EH (cell line): ENCODE results near the gene MYADML2.

Experiments used
- DNase-seq: peaks from one replicate; pipeline ENCODE4 v3.0.0-alpha.2; 2015; ENCODE audit warnings: low read depth

Gene MYADML2

GRCh38 chr17:81911277-81911961, 35.6 kb downstream of the MYADML2 start, which contains the start of gene PCYT2:
Gene PCYT2 (minus strand): TSS chr17:81911399. CDS start chr17:81911355, 44 bp downstream.
- DNase-seq: peak; percentile 83

DNA sequence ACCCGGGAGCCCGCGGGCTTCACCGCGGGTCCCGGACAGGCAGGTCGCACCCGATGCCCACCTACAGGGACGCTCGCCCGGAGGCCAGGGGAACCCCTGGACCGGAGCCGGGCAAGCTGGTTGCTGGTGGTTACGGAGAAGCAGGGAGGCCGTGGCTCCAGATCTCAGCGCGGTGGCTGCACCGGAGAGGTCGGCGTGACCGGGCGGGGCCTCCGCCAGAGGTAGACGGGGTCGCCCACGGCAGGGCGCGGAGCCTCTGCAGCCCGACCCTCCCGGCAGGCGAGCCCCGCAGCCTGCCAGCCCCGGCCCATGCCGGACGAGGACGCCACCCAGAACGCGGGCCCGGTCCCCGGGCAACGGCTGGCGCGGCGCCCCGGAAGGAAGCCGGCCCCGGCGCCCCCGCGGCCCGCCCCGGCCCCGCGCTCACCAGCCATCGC, 36.2 kb downstream of the MYADML2 start:
- DNase-seq: no peak

- peak; percentile 36 for DNase-seq
Observed at GRCh38 chr17:81909966-81910839, 36.8 kb downstream of the MYADML2 start.

DNA sequence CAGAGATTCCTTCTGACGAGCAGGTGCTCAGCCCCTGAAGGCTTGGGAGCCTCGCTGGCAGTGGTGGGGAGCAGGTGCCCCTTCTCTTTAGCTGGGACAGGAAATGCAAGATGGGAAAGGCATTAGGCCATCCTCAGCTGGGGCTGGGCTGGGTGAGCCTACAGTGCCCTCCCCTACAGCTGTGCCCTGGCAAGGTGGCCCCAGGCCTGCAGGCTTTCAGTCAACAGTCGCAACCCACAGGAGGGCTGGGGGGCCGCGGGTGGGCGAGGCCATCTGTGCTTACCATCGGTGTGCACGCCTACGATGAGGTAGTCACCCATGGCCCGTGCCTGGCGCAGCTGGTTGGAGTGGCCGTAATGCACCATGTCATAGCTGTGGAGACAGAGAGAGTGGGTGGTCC, 37.8 kb downstream of the MYADML2 start:
- DNase-seq: no peak

DNA sequence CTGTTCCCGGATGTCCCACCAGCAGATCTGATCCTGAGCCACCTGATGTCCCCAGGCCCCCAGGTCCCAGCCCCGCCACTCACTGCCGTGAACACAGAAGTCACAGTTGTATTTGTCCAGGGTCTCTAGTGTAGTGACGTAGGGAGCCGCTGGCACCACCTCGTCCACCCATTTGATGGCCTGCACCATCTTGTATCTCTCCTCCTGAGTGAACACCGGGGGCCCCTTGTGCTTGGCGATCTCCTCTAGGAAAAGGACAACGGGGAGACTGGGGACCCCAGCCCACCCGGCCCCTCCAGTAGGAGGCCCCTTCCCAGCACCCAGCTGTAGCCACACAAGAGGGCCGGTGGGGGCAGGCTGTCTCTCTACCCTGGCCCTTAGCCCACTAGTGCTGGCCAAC, 38.2 kb downstream of the MYADML2 start:
- DNase-seq: no peak

GRCh38 chr17:81907219-81908145, 39.6 kb downstream of the MYADML2 start:
- DNase-seq: no peak

- no peak for DNase-seq
Observed at GRCh38 chr17:81906476-81907218, 40.4 kb downstream of the MYADML2 start.

DNA sequence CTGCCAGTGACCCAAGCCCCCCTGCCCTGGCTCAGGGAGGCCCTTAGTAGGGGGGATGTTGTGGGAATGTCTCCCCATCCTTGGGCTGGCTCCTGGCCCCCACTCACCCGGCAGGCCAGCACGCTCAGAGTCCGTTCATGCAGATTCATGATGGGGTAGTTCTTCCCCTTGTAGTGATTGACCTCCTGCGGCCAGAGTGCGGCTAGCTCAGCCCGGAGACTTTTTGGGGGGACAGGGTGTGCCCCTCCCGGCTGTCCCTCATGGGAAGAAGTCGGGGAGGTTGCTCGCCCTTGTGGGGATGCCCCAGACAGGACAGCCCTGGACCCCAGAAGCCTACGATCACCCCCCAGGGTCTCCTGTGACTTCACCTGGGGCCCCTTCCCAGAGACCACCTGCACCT, 41.0 kb downstream of the MYADML2 start:
- no peak for DNase-seq

- no peak for DNase-seq
Observed at GRCh38 chr17:81905424-81905875, 41.6 kb downstream of the MYADML2 start.

- no peak for DNase-seq
Observed at GRCh38 chr17:81904600-81905423, 42.2 kb downstream of the MYADML2 start.

DNA sequence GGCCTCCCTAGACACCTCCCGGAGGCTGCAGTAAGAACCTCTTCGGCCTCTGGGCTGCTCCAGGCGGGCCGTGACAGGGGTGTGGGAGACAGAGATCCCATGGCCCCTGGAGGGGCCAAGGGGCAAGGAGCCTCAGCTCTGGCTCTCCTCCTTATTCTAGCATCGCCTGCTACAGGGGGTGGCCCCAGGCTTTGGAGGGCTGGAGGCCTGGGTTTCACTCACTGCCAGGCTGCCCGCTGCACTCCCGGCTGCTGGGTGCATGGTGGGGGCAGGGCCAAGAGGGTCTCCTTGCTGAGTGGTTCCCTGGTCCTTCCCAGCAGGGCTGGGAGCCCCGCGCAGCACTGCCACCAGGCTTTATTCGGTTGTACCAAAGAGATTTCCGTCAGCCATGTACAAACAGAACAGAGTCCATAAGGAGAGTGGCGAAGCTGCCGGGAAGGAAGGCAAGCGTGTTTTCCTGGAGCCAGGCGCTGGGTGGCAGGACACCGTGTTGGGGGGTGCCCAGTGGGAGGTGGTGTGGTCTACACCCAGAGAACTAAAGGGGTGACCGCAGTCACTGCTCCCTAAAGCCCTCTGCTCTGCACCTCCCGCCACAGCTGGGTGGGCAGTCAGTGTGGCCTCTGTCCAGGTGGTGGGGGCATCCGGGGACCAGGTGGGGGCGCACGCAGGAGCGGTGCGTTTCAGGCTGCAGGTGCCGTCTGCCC, 43.0 kb downstream of the MYADML2 start:
- no peak for DNase-seq

- DNase-seq: no peak
Observed at GRCh38 chr17:81903415-81903831, 43.6 kb downstream of the MYADML2 start.

DNA sequence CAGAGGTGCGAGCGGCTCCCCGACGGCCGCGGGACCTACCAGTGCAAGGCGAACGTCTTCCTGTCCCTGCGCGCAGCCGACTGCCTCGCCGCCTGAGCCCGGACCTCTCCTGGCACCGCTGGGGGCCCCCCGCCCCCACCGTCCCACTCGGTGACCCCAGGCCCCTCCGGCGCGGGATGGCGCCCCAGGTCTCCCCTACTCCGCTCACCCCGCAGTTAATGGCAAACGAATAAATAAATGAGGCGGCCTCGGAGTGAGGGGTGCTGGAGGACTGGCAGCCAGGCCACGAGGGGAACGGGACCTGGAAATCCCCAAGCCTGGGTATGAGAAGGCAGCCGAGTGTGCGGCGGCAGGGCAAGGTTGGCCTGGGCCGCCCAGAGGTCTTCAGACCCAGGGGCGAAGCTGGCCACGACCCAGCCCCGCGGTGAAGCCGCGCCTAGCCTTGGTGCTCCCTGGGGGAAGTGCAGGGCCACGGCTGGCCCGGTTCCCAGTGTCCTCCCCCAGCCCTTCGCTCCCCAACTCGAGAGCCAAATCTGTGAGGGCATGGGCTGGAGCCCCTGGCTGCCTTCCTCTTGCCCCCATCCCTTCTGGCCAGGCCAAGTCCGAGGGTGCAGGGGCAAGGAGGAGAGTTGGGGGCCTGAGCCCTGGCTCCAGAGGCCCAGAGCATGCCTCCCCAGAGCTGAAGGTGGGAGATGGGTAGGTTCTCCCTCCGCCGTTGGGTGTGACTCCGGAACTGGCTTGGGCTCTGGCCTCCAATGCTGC, 44.2 kb downstream of the MYADML2 start:
- DNase-seq: no peak

DNA sequence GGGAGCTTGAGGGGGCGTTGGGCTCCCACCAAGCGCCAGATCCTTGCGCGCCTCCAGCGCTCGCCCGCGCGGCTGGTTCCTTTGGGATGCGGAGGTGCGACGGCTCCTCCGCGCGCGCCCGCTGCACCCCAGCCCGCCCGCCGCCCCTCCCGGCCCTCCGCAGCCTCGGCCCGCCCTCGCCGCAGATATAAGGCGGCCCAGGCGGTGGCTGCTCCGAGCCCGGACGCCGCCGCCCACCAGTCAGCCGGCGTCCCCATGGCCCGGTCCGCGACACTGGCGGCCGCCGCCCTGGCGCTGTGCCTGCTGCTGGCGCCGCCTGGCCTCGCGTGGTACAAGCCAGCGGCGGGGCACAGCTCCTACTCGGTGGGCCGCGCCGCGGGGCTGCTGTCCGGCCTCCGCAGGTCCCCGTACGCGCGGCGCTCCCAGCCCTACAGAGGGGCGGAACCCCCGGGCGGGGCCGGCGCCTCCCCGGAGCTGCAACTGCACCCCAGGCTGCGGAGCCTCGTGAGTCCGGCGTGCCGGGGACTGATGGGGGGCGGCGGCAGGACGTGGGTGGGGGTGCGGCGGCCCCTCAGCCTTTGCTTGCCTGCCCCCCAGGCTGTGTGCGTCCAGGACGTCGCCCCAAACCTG, 44.9 kb downstream of the MYADML2 start, which contains the start of gene NPB:
Gene NPB, plus strand, starts transcription at position 216 of the 630 bp plus-strand sequence. Its CDS starts 40 bp downstream, at position 256.
- DNase-seq: peak; percentile 42

DNA sequence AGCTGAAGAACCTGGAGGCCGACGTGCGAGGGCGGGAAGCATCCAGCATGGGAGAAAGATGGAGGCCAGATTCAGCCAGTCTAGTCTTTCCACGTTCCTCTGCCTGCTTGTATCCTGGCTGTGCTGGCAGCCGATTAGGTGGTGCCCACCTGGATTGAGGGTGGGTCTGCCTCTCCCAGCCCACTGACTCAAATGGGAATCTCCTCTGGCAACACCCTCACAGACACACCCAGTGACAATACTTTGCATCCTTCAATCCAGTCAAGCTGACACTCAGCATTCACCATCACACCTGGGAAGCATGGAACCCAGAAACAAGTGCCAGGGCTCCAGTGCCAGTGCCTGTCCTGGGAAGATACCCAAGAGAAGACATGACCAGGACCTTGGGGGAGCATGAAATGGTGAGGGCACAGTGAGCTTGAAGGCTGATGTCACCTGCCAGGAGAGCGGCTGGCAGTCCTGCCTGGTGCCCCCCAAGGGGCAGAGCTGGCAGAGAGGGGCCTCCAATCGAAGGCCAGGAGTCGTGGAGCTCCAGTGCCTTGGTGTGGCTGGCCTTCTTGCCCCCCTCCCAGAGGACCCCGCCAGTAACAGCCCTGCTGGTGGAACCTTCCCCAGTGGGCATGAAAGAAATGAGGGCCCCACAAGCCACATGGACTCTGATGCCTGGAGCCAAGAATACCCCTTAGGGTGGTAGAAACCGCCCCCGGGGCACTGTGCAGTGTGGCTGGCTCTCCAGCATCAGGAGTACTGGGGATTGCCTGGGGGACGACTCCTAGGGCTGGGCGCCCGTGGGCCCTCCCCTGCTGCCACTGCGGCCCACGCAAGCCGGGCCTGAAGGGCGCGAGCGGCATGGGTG, 45.6 kb downstream of the MYADML2 start:
- no peak for DNase-seq

- no peak for DNase-seq
Observed at GRCh38 chr17:81900181-81900820, 46.7 kb downstream of the MYADML2 start.
